ENCODE data around the gene SF1. TPM values are rescaled to one million over a fixed set of nuclear protein-coding genes. Genes with fewer than 3 reads are reported as not detected.

Gene SF1
- total RNA-seq, 2 donors from 2014 or later = 323 to 406 TPM

- Mint-ChIP-seq H3K36me3 (no peaks in the 10 kb centered on the region), H3K9me3 (no peaks in the 10 kb centered on the region), H3K27ac (no peak overlapping the region)
- DNase-seq (ENCODE audit: low spot score in 2 of 2) (no peak), ATAC-seq (no peak)
Observed at GRCh38 chr11:64746486-64746885, 31.9 kb downstream of the SF1 start.

GRCh38 chr11:64745521-64746328 is 32.6 kb downstream of the SF1 start:
- no peaks in the 10 kb centered on the region for H3K36me3 Mint-ChIP-seq
- DNase-seq (ENCODE audit: low spot score in 2 of 2) = peak; percentile 59 to 72
- peak; percentile 35 to 40 for ATAC-seq
- H3K9me3 Mint-ChIP-seq = no peaks in the 10 kb centered on the region
- H3K27ac Mint-ChIP-seq = peak overlapping the region; percentile 55 to 87

- ATAC-seq (peak in 1 of 2 donors; percentile 40), DNase-seq (ENCODE audit: low spot score in 2 of 2) (peak; percentile 44 to 84)
- H3K27ac Mint-ChIP-seq = peak overlapping the region; percentile 55 to 87
- no peaks in the 10 kb centered on the region for H3K36me3 Mint-ChIP-seq
- no peaks in the 10 kb centered on the region for H3K9me3 Mint-ChIP-seq
Observed at GRCh38 chr11:64745189-64745520, 33.2 kb downstream of the SF1 start.

GRCh38 chr11:64744544-64745188 is 33.7 kb downstream of the SF1 start:
- H3K27ac Mint-ChIP-seq = peak overlapping the region in 1 of 2 donors; percentile 87
- DNase-seq (ENCODE audit: low spot score in 2 of 2) (no peak), ATAC-seq (peak in 1 of 2 donors; percentile 4)
- no peaks in the 10 kb centered on the region for H3K9me3 Mint-ChIP-seq
- no peaks in the 10 kb centered on the region for H3K36me3 Mint-ChIP-seq

GRCh38 chr11:64743591-64744543 is 34.5 kb downstream of the SF1 start, which contains the start of gene RASGRP2:
Gene RASGRP2, minus strand, starts transcription at chr11:64744142. Its CDS starts 1,276 bp downstream, at chr11:64742866.
- H3K27ac Mint-ChIP-seq = peak within 1 kb of the TSS; percentile 87 to 89
- DNase-seq (ENCODE audit: low spot score in 2 of 2) = peak; percentile 75 to 92
- peak; percentile 46 to 61 for ATAC-seq
- H3K9me3 Mint-ChIP-seq = no peaks in the 10 kb centered on the region
- no peaks in the 10 kb centered on the region for H3K36me3 Mint-ChIP-seq

- ATAC-seq (peak; percentile 47 to 55), DNase-seq (ENCODE audit: low spot score in 2 of 2) (peak; percentile 82 to 87)
- Mint-ChIP-seq H3K36me3 (no peaks in the 10 kb centered on the region), H3K9me3 (no peaks in the 10 kb centered on the region), H3K27ac (no peak overlapping the region)
Observed at GRCh38 chr11:64742889-64743590, 35.3 kb downstream of the SF1 start.

- no peaks in the 10 kb centered on the region for H3K36me3 Mint-ChIP-seq
- peak; percentile 13 to 17 for ATAC-seq
- no peaks in the 10 kb centered on the region for H3K9me3 Mint-ChIP-seq
- DNase-seq (ENCODE audit: low spot score in 2 of 2) = peak in 1 of 2 donors; percentile 14
- no peak overlapping the region for H3K27ac Mint-ChIP-seq
Observed at GRCh38 chr11:64742087-64742888, 36.1 kb downstream of the SF1 start.

- Mint-ChIP-seq H3K27ac (no peak overlapping the region), H3K9me3 (no peaks in the 10 kb centered on the region), H3K36me3 (no peaks in the 10 kb centered on the region)
- DNase-seq (ENCODE audit: low spot score in 2 of 2) (no peak), ATAC-seq (no peak)
Observed at GRCh38 chr11:64741375-64742086, 36.8 kb downstream of the SF1 start.

- DNase-seq (ENCODE audit: low spot score in 2 of 2) = no peak
- Mint-ChIP-seq H3K9me3 (no peaks in the 10 kb centered on the region), H3K36me3 (no peaks in the 10 kb centered on the region), H3K27ac (no peak overlapping the region)
- no peak for ATAC-seq
Observed at GRCh38 chr11:64739871-64740270, 38.5 kb downstream of the SF1 start.

- DNase-seq (ENCODE audit: low spot score in 2 of 2) (no peak), ATAC-seq (no peak)
- Mint-ChIP-seq H3K36me3 (no peaks in the 10 kb centered on the region), H3K9me3 (no peaks in the 10 kb centered on the region), H3K27ac (peak overlapping the region in 1 of 2 donors; percentile 11)
Observed at GRCh38 chr11:64736654-64737053, 41.7 kb downstream of the SF1 start.

- DNase-seq (ENCODE audit: low spot score in 2 of 2) (no peak), ATAC-seq (no peak)
- H3K36me3 Mint-ChIP-seq = no peaks in the 10 kb centered on the region
- no peaks in the 10 kb centered on the region for H3K9me3 Mint-ChIP-seq
- peak overlapping the region in 1 of 2 donors; percentile 11 for H3K27ac Mint-ChIP-seq
Observed at GRCh38 chr11:64735725-64736259, 42.5 kb downstream of the SF1 start.

- no peak for DNase-seq (ENCODE audit: low spot score in 2 of 2)
- H3K27ac Mint-ChIP-seq = no peak overlapping the region
- no peaks in the 10 kb centered on the region for H3K9me3 Mint-ChIP-seq
- ATAC-seq = no peak
- H3K36me3 Mint-ChIP-seq = no peaks in the 10 kb centered on the region
Observed at GRCh38 chr11:64734811-64735724, 43.3 kb downstream of the SF1 start.

- ATAC-seq (no peak), DNase-seq (ENCODE audit: low spot score in 2 of 2) (no peak)
- H3K36me3 Mint-ChIP-seq = no peaks in the 10 kb centered on the region
- peak overlapping the region in 1 of 2 donors; percentile 54 for H3K27ac Mint-ChIP-seq
- no peaks in the 10 kb centered on the region for H3K9me3 Mint-ChIP-seq
Observed at GRCh38 chr11:64731601-64732000, 46.7 kb downstream of the SF1 start.

- ATAC-seq = peak in 1 of 2 donors; percentile 49
- H3K36me3 Mint-ChIP-seq = no peaks in the 10 kb centered on the region
- H3K9me3 Mint-ChIP-seq = no peaks in the 10 kb centered on the region
- peak overlapping the region in 1 of 2 donors; percentile 57 for H3K27ac Mint-ChIP-seq
- DNase-seq (ENCODE audit: low spot score in 2 of 2) = no peak
Observed at GRCh38 chr11:64729851-64730382, 48.4 kb downstream of the SF1 start.

Measured in activated naive CD4-positive, alpha-beta T cell treated with anti-CD3 and anti-CD28 coated beads, Interleukin-2, amount 50 U/mL, for 72 hours (primary cell).